ENCODE data around the gene FAM227B. TPM values are rescaled to one million over a fixed set of nuclear protein-coding genes. Genes with fewer than 3 reads are reported as not detected.

FAM227B gene
- total and polyA plus RNA-seq, 10 donors, result 4.1 to 7.5 (median 5.2) TPM

GRCh38 chr15:49309889-49310288, 310.7 kb downstream of the FAM227B start:
- peaks cover 0 to 49% (median 2%) of the 10 kb centered on the region in 6 donors for H3K36me3 ChIP-seq
- H3K27me3 ChIP-seq (replicated peaks in 1 of 7), result no peaks in the 10 kb centered on the region
- TF ChIP-seq POLR2AphosphoS5 (IDR thresholded peaks at IDR 0.05) (no peak), POLR2A (IDR thresholded peaks at IDR 0.05) (no peak)
- TF ChIP-seq, protein P1, sequence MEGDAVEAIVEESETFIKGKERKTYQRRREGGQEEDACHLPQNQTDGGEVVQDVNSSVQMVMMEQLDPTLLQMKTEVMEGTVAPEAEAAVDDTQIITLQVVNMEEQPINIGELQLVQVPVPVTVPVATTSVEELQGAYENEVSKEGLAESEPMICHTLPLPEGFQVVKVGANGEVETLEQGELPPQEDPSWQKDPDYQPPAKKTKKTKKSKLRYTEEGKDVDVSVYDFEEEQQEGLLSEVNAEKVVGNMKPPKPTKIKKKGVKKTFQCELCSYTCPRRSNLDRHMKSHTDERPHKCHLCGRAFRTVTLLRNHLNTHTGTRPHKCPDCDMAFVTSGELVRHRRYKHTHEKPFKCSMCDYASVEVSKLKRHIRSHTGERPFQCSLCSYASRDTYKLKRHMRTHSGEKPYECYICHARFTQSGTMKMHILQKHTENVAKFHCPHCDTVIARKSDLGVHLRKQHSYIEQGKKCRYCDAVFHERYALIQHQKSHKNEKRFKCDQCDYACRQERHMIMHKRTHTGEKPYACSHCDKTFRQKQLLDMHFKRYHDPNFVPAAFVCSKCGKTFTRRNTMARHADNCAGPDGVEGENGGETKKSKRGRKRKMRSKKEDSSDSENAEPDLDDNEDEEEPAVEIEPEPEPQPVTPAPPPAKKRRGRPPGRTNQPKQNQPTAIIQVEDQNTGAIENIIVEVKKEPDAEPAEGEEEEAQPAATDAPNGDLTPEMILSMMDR (IDR thresholded peaks at IDR 0.05 in 8 of 11, conservative IDR thresholded peaks at IDR 0.05 in 3 of 11), result no peak
- no peak for DNase-seq
- H3K4me1 ChIP-seq, result no peaks in the 10 kb centered on the region
- no peak overlapping the region for H3K27ac ChIP-seq
- H3K4me3 ChIP-seq, result no peak overlapping the region
- H3K9me3 ChIP-seq, result no peaks in the 10 kb centered on the region
- intact Hi-C loops (cut with DNase I; ENCODE audit: low total_unique reads), result no loop called here

- no peak overlapping the region for H3K4me3 ChIP-seq
- H3K9me3 ChIP-seq, result no peaks in the 10 kb centered on the region
- H3K36me3 ChIP-seq, result peaks cover 3 to 59% (median 11%) of the 10 kb centered on the region in 6 donors
- no peak for DNase-seq
- no peak overlapping the region for H3K27ac ChIP-seq
- TF ChIP-seq POLR2A (IDR thresholded peaks at IDR 0.05) (no peak), POLR2AphosphoS5 (IDR thresholded peaks at IDR 0.05) (no peak)
- TF ChIP-seq, protein P1 (IDR thresholded peaks at IDR 0.05 in 8 of 11, conservative IDR thresholded peaks at IDR 0.05 in 3 of 11), result no peak
- intact Hi-C loops (cut with DNase I; ENCODE audit: low total_unique reads), result no loop called here
- H3K27me3 ChIP-seq (replicated peaks in 1 of 7), result no peaks in the 10 kb centered on the region
- WGBS, 5 donors, result 88 to 100% (median 98%) methylated on average over 2 of the region's 2 CpGs
- no peaks in the 10 kb centered on the region for H3K4me1 ChIP-seq
Observed at GRCh38 chr15:49308686-49309085, 311.9 kb downstream of the FAM227B start.

DNA sequence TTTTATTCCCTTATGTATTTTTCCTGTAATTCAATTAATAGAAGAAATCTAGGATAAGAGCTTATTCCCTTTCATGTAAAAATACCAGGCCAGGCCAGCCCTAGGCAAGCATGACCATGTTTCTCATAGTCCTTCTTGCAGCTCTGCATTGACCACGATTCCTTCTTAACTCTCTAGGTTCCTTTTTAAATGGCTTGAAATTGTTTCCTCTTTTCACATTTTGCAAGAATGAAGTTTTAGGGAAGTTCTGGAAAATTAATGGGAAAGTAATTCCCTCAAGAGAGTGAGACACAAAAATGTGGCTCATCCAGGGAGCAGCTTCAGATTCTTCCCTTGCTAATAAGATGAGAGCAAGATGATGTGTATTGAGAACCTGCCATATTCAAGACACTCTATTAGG, 314.1 kb downstream of the FAM227B start:
- Histone ChIP-seq H3K36me3 (peaks cover 3 to 55% (median 12%) of the 10 kb centered on the region in 6 donors), H3K27me3 (replicated peaks in 1 of 7) (no peaks in the 10 kb centered on the region), H3K4me1 (no peaks in the 10 kb centered on the region), H3K9me3 (no peaks in the 10 kb centered on the region), H3K27ac (no peak overlapping the region), H3K4me3 (no peak overlapping the region)
- intact Hi-C loops (cut with DNase I; ENCODE audit: low total_unique reads), result no loop called here
- no peak for DNase-seq
- WGBS, 5 donors, result 51 to 72% (median 66%) methylated on average over 1 of the region's 1 CpG
- TF ChIP-seq POLR2A (IDR thresholded peaks at IDR 0.05) (no peak), POLR2AphosphoS5 (IDR thresholded peaks at IDR 0.05) (no peak)
- TF ChIP-seq, protein P1 (IDR thresholded peaks at IDR 0.05 in 8 of 11, conservative IDR thresholded peaks at IDR 0.05 in 3 of 11), result no peak

DNA sequence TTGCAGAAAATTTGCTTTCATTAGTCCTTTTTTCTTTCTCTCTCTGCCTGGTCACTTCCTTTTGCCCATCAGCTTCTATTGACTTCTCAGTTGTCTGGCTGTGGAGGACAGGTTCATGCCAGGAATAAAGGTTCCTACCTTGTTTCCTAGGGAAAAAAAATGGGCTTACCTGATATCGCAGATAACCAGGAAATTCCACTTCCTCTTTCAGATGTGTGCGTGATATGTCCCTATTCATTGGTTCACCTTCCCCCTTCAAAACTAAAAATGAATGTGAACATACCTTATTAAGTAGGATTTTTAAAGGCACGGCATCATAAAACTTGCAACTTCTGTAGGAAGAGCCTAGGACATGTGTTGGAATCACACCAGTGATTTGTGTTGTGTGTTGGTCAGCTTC, 317.6 kb downstream of the FAM227B start:
- intact Hi-C loops (cut with DNase I; ENCODE audit: low total_unique reads), result no loop called here
- no peak for DNase-seq
- 61 to 76% (median 71%) methylated on average over 3 of the region's 3 CpGs for WGBS, 5 donors
- TF ChIP-seq, protein P1 (IDR thresholded peaks at IDR 0.05 in 8 of 11, conservative IDR thresholded peaks at IDR 0.05 in 3 of 11), result no peak
- TF ChIP-seq POLR2A (IDR thresholded peaks at IDR 0.05), result no peak
- no peak for TF ChIP-seq POLR2AphosphoS5 (IDR thresholded peaks at IDR 0.05)
- H3K36me3 ChIP-seq, result peaks cover 3 to 47% (median 10%) of the 10 kb centered on the region in 6 donors
- H3K4me1 ChIP-seq, result no peaks in the 10 kb centered on the region
- H3K9me3 ChIP-seq, result no peaks in the 10 kb centered on the region
- H3K27ac ChIP-seq, result no peak overlapping the region
- H3K27me3 ChIP-seq (replicated peaks in 1 of 7), result no peaks in the 10 kb centered on the region
- H3K4me3 ChIP-seq, result no peak overlapping the region

Measured in spleen (tissue), 11 donors.